ENCODE measurements around the gene PSMD14.

The PSMD14 gene

DNA sequence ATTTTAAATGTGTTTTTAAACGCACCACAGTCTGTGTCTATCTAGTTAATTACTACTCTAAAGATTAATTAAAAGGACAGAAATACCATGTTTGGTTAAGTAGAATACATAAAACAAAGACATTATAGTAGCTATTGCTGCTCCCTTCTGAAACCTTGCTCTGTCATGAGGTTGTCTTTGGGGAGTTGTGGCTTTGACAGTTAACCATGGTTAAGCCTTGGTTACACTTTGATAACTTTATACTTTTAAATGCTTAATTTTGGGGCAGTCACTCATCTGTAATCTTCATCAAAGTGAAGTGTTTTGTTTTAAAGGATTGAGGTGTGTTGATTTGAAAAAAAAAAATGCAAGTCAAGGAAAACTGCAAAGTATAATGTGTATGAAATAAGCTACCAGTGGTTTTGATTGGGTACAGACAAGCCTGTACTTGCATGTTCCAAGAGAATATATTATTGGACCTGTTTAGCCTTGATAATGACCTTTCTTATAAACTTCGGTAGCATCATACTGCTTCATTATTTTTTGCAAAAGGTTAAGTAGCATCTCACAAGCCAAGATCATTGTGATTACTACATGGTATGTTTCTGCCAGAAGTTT, 78.1 kb downstream of the PSMD14 start:
- DNase-seq, result no peak

DNA sequence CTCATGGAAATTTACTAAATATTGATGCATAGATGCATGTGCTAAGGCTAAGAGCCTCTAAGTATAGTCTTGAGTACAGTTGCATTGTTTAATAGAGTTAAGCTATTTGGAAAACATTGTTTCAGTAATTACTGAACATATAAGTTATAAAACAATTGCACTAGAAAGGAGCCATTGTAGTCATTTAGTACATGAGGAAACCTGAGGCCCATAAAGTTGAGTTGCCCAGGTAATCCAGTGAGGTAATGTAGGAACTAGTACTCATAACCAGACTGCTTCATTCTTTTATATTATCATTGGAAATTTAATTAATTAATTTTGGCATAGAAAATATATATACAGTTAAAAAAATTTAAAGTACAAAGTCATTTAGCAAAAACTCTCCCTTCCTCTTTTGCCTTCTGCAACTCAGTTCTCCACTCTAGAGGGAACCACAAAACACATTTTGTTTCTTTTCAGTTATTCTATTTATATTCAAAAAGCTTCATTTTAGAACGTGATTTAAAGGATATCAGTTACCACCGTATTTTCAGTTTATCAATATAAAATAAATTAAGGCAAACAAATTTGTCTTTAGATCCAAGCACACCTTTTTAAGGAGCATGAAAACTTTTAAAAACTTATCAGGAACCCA, 80.0 kb downstream of the PSMD14 start:
- no peak for DNase-seq

DNA sequence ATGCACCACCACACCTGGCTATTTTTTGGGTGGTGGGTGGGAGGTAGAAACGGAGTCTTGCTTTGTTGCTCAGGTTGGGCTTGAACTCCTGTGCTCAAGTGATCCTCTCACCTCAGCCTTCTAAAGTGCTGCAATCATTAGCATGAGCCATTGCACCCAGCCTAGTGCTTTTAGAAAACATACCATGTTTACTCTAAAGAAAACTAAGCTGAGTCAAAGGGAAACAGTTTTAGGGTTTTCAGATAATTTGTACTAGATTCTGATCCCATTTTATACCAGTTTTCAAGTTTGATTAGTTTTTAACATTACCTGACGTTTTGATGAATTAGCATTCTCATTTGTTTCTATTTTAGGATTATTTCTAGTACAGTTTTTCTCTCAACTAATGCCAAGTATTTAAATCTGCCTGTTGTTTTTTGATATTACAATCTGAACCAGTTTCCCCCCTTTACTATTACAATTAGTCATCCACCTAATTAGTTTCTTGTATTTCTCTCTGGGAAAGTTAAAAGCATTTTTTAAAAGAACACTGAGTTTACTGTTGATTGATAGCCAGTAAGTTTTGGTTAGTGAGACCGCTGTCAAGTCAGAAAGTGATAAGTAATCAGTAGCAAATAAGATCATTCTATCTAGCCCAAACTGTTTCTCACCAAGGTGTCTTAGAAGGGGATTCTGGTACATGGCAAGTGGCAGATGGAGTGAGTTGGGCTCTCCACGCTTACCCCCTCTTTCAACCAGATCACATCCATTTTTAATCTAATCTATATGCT, 83.7 kb downstream of the PSMD14 start:
- no peak for DNase-seq

DNA sequence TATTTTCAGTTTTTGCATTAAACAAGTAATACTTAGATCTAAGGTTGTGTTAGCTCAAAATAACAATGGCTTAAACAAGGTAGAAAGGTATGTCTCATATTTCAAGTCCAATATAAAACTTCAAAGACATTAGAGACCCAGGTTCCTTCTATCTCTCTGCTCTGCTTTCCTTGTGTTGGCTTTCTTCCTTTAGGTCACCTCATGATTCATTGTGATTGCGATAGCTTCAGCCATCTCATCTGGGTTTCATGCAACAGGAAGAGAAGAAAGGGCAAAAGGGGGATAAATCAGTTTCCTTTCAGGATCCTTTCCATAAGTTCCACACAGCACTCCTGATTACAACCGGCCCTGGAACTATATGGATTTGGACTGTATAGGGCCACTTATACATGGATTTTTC, 91.9 kb downstream of the PSMD14 start:
- no peak for DNase-seq

DNA sequence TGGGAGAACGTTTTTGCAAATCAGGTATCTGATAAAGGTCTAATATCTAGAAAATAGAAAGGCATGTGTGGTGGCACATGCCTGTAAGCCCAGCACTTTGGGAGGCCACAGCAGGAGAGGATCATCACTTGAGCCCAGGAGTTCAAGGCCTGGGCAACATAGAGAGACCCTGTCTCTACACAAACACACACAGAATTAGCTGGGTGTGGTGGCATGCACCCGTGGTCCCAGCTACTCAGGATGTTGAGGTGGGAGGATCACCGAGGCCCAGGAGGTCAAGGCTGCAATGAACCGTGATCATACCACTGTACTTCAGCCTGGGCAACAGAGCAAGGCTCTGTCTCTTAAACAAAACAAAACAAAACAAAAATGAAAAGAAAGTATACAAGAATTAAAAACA, 94.1 kb downstream of the PSMD14 start:
- no peak for DNase-seq

DNA sequence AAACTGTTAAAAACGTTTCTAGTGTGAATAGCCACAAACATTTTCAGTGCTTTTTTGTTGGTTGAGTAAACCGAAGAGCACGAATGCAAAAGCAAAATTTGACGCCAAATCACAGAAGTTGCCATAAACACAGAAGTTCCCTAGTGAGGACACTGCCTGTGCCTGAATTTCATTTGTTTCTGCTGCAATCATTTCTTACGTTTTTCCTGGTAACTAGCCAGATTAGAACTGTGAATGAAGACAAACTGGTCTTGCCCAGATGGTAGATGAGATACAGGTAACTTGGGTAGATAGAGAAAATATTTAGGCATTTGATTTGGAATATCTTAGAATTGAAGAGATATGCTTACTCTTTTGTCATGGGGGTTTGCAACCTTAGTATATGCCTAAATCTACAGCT, 98.1 kb downstream of the PSMD14 start:
- DNase-seq, result no peak

DNA sequence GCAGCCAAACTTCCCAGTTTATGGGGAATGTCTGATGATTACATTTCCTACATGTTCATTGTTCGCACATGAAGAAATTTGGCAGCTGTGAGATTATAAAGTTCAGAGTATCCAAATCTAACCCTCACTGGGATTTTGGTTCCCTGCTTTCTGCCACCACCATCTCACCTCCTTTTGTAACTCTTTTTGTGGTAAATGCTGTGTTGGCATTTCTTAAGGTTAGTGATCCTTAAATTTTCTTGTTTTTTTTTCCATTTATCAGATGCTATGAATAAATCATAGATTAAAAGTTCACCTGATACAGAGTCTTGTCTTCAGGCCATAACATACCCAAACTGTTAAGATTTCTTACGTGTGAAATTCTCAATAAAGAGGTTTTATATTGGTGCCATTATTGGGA, 99.4 kb downstream of the PSMD14 start:
- DNase-seq, result no peak

DNA sequence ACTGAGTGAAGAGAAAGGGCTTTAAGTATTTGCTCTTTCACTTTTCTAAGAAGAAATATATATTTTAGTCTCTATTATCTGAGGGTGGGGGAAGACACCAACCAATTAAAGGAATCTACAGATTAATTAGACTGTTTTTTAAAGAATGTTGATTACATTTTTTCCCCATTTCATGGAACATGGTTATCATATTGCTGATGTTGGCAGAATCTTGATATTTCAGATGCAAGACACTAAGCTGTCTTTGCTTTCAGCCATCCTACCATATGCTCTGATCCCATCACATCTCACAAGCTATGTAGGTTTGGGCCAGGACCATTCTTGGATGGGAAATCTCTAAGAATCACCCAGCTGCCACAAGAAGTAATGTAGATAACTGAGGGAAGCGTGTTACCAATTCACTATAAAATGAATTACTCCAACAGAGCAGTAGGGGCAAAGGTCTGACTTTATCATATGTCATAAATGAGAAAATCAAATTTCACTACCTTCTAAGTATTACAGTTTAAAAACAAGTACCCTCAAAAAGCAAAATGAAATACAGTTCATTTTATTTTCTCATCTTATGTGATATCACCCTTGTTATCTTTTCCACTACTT, 101.2 kb downstream of the PSMD14 start:
- DNase-seq, result no peak

DNA sequence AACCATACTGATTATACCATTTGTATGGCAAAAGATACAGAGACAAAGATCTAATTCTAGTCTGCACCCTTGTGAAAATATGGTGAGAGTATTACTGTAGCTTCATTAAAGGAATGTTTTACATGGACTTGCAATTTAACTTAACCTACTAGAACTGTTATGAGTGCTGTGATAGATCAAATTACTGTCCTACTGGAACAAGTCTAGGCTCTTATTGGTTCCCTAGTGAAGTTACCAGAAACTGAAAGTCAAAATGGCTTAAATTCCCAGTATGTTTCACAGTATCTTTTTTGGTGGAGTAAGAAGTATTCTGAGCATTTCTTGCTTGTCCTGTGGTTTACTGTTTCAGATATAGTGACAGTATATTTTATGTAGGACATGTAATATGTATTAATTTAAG, 104.1 kb downstream of the PSMD14 start:
- no peak for DNase-seq

DNA sequence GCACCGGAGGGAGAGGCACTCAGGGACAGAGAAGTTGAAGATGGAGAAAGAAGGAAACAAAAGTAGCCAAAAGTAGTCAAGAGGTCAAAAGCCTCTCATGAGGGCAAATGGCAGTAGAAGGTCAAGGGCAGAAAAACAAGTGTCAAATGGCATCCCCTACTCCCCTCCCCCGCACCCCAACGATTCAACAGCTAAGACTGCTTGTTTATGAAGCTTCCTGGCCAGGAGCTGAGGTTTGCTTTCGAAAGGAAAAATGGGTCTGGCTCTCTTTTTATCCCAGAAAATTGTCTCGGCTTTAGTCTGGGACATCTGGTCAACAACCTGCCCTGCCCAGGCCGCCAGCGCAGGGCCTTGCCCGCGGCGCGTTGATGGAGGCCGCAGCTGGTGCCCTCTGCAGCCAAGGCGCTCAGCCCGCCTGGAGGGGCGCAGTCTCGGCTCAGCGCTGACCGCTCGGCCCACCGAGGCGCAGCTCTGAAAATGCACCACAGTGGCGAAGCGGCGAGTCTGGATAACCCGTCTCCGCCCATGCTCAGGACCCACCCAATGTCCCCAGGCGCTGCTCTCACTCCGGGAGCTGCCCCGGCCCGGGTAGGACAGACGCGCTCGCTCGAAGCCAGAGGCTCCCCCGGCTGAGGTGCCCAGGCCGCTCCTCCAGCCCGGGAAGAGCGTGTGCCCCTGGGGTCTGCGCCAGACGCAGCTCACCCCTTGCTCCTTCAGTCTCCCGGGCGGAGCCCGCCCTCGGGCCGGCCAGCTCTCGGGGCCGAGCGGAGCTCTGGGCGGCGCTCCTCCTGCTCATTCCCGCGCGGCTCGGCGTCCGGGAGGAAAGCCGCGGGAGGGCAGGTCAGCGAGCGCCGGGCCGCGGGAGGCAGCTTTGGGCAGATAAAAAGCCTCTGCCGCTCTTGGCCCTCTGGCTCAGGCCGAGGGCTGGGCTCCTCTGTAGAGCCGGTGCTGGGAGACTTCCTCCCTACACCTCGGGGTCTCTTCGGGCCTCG, 106.1 kb downstream of the PSMD14 start:
- DNase-seq, result no peak

DNA sequence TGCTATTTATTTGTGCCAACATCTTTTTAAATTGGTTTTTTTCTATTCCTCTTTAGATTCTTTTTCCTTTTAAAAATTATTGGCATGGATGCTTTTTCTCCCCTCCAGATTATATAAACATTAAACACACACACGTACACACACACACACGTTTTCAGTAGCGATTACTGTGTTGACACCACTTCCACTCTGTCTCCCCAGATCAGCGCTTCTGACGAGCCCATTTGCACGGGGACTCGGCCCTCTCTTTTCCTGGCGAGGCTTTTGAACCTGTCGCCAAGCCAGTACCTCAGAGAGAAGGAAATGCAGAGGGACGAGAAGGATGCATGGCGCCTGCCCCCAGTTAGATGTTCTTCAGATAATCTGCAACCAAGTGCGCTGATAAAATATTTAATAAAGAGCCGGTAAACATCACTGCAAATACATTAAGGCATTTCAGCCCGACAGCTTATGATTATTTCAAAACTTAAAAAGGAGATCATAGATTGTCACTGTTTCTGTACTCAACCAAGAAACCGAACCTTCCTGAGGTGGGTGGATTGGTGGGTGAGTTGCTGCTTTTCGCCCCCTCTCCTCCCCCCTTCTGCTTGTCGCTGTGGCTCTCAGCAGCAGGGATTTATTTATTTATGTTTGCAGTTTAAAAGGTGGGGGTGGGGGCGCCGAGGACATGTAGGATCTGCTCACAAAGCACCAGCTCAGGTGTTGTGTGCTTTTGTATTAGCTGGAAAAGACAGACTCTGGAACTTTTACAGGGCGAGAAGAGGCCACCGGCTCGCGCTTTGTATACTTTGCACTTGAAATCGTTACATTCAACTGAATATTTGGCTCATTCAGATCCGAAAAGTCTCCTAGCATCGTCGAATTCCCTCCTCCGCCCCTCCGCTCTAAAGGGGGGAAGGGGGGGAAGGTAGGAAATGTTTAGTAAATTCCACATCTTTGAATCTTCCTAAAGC, 107.1 kb downstream of the PSMD14 start:
- no peak for DNase-seq

DNA sequence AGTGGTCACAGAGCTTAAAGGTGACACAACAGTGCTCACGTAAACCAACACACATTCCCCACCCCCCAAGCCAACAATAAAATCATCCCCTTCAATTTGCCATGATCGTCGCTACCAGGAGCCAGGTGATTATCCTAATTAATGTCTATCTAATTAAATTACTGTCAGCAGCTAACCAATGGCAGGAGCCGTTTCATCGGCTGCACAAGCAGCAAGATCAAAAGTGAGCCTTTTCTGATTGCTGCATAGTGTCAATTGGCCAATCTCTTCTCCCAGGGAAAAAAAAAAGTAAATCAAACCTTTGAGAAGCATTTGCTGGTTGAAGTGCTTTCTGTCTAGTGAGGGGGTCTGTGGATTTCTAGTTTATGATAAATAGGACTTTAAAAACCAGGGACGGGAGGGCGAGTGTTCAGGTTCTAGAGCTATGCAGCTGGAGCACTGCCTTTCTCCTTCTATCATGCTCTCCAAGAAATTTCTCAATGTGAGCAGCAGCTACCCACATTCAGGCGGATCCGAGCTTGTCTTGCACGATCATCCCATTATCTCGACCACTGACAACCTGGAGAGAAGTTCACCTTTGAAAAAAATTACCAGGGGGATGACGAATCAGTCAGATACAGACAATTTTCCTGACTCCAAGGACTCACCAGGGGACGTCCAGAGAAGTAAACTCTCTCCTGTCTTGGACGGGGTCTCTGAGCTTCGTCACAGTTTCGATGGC, 107.9 kb downstream of the PSMD14 start, which contains the start of gene TBR1:
Gene TBR1 (plus strand): TSS at position 311 of the 721 bp plus-strand sequence. CDS start 114 bp downstream, at position 425.
- DNase-seq, result no peak

DNA sequence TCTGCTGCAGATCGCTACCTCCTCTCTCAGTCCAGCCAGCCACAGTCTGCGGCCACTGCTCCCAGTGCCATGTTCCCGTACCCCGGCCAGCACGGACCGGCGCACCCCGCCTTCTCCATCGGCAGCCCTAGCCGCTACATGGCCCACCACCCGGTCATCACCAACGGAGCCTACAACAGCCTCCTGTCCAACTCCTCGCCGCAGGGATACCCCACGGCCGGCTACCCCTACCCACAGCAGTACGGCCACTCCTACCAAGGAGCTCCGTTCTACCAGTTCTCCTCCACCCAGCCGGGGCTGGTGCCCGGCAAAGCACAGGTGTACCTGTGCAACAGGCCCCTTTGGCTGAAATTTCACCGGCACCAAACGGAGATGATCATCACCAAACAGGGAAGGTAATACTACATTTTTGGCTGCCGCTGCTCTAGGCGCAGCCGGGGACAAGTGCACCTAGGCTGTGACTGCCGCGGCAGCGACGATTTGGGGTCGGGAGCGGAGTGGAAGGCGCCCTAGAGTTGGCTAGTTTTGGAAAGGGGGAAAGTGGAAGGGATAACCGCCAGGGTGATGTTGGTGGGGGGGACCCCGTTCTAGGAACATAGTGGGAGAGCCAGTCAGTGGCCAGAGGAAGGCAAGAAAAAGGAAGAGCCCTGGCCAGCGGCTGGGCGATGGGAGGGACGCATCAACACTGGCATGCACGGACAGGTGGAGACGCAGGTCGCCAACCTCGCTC, 108.6 kb downstream of the PSMD14 start:
- DNase-seq, result no peak

DNA sequence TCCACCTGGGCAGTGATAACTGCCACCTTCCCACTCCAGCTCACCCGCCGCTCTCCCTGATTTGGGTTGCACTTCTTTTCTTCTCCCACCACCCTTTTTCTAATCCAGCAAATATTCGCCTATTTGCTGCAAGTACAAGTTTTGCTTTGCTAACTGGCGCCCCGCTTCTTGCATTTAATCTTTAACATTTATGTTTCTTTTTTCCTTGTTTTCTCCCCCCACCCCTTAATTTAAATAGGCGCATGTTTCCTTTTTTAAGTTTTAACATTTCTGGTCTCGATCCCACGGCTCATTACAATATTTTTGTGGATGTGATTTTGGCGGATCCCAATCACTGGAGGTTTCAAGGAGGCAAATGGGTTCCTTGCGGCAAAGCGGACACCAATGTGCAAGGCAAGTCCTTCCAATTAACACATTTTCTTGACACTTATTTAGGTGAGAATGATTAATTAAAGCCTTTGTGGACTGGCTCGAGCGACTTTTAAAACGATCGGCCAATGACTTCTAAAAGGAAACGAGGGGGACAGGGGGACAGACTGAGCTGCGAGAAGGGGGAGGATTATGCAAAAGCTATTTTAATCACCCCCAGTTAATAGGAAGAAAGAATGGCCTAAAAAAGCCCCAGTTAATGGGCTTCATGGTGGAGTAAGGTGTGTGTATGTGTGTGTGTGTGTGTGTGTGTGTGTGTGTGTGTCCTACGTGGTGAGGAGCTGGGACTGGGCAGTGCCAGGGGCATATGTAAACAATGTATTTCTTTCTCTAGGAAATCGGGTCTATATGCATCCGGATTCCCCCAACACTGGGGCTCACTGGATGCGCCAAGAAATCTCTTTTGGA, 109.4 kb downstream of the PSMD14 start:
- DNase-seq, result no peak

DNA sequence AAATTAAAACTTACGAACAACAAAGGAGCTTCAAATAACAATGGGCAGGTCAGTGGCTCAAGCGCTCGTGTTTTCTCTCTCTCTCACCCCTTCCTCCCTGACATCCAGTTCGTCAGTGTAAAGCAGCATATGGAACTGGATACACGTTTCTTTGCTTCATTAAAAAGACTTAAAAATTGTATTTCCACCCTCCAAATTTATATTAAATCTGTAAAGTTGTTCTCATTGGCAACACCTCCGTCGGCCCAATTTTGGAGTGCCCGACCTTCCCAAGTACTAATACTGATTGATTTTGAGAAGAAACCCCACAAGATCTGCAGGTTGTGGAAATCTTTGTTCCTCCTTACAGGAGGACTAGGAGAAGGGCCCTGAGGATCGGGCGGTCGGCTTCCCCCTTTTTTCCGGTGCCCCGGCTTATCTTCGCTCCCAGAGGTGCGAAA, 110.1 kb downstream of the PSMD14 start:
- DNase-seq, result no peak

DNA sequence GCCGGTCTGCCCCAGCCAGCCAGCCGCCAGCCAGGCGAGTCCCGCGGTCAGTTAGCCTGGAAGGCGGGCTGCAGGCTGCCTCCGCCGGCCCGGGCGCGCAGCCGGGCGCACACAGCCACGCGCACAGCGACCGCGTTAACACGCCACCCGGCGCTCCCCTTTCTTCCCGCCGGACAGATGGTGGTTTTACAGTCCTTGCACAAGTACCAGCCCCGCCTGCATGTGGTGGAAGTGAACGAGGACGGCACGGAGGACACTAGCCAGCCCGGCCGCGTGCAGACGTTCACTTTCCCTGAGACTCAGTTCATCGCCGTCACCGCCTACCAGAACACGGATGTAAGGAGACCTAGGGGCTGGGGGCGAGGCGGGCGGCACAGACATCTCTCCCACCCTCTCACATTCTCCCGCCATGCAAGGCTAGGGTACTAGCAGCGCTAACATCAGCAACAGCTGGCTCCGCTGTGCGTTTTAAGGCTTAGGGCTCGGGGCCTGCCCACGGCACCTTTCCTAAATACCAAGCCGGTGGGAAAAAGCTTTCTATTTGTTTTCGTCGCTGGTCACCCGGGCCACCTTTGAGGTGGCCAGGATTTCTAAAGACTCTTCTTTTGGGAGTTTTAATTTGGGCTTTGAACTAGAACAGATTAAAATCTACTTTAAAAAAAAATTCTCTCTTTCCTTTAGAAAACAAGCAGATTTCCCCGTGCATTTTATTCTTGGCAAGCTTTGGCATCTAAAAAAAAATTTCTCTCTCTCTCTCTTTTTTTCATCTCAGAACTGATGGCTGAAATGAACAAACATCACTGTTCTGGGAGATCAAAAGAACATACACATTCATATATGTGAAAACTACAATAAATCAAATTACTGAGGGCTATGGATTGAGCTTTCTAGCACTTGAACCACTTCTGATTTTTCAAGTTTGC, 110.8 kb downstream of the PSMD14 start:
- DNase-seq, result no peak

DNA sequence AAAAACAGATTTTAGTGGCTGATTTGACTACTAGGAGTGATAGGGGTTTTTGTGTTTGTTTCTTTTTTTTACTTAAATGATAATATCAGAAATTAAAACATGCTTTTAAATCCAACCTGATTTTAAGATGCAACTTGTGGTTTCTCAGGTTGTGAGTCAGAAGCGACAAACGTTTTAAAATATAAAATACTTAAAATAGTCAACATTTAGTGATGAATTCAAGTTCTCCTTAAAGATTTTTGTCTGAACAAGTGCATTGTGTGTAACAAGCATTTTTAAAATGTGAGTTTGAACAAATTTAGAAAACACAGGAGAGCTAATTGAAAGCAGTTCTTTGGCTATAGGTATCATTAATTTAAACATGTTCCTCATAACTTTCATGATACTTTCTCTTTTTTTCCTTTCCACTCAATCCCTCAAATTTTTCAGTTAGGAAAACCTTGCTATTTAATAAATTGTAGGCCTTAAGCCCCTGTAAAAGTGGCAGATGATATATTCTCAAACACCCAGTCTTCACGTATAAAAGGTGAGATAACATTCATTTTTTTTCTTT, 111.5 kb downstream of the PSMD14 start:
- DNase-seq, result no peak

Measured in NCI-H2029 treated with DMSO at 0.1 percent for 48 hours (cell line).